ENCODE data around the gene DTNA.
"Not testable (repeated sequence)": the region's sequence is repeated elsewhere in the genome, so short reads cannot be mapped to it uniquely, and the experiment has no call there.

The DTNA gene

GRCh38 chr18:34709750-34710441, at the start of gene DTNA:
Gene DTNA (plus strand): TSS chr18:34710298. CDS start chr18:34755977, 45,679 bp downstream.
- peak; percentile 90 for DNase-seq

- DNase-seq: no peak
These were observed 49.5 kb upstream of the DTNA start for GRCh38 chr18:34660572-34660971.

- DNase-seq: peak; percentile 40
These were observed 48.5 kb upstream of the DTNA start for GRCh38 chr18:34661464-34662087.

GRCh38 chr18:34676816-34677574, 33.1 kb upstream of the DTNA start:
- DNase-seq: no peak

- DNase-seq: not testable (repeated sequence)
These were observed 20.3 kb upstream of the DTNA start for GRCh38 chr18:34689750-34690149.

- DNase-seq: no peak
These were observed 18.5 kb upstream of the DTNA start for GRCh38 chr18:34691614-34692013.

- no peak for DNase-seq
These were observed 15.4 kb upstream of the DTNA start for GRCh38 chr18:34694591-34695165.

GRCh38 chr18:34695310-34695709, 14.8 kb upstream of the DTNA start:
- no peak for DNase-seq

GRCh38 chr18:34696671-34697070, 13.4 kb upstream of the DTNA start:
- DNase-seq: no peak

GRCh38 chr18:34697233-34697632, 12.9 kb upstream of the DTNA start:
- DNase-seq: no peak

GRCh38 chr18:34697891-34698290, 12.2 kb upstream of the DTNA start:
- DNase-seq: no peak

GRCh38 chr18:34701911-34702310, 8.2 kb upstream of the DTNA start:
- no peak for DNase-seq

GRCh38 chr18:34702814-34703213, 7.3 kb upstream of the DTNA start:
- DNase-seq: no peak

GRCh38 chr18:34704074-34704473, 6.0 kb upstream of the DTNA start:
- no peak for DNase-seq

- DNase-seq: no peak
These were observed 5.3 kb upstream of the DTNA start for GRCh38 chr18:34704823-34705222.

GRCh38 chr18:34707670-34708069, 2.4 kb upstream of the DTNA start:
- DNase-seq: no peak

GRCh38 chr18:34709104-34709503, 994 bp upstream of the DTNA start:
- DNase-seq: peak; percentile 84

- no peak for DNase-seq
These were observed 388 bp downstream of the DTNA start for GRCh38 chr18:34710458-34710914.

GRCh38 chr18:34710934-34711333, 836 bp downstream of the DTNA start:
- no peak for DNase-seq

- DNase-seq: not testable (repeated sequence)
These were observed 6.0 kb downstream of the DTNA start for GRCh38 chr18:34716111-34716510.

GRCh38 chr18:34718610-34719009, 8.5 kb downstream of the DTNA start:
- no peak for DNase-seq

GRCh38 chr18:34720220-34720619, 10.1 kb downstream of the DTNA start:
- no peak for DNase-seq

GRCh38 chr18:34723143-34723542, 13.0 kb downstream of the DTNA start:
- DNase-seq: no peak

All from inflammatory macrophage treated with lipopolysaccharide for 4 hours (primary cell).